K562 (cell line): Measurements from ENCODE around the gene NALF2. TPM values are rescaled to one million over a fixed set of nuclear protein-coding genes. Genes with fewer than 3 reads are reported as not detected.

Experiments
- ATAC-seq: fragments of 200-7000 bp; cut with Tn5 transposase; 3 replicates; pipeline ENCODE4 v1.9.1; 2020; ENCODE audit warnings: moderate library complexity
- BruUV-seq: library from RNA; stranded (reverse); fragments of 400-500 nt; replicated peaks from 2 replicates; lab custom pipeline; 2021; lab: Mats Ljungman, UMichigan
- CTCF ChIA-PET: fragments of 300-600 bp; formaldehyde crosslinking; extraction: SDS; loops from one replicate; lab custom pipeline; 2021; ENCODE audit warnings: low intra/inter-chr PET ratio; lab: Yijun Ruan, JAX
- POLR2A ChIA-PET: fragments of 300-600, 350-650 bp; sonication (Branson Sonifier 250); formaldehyde crosslinking; extraction: SDS; loops from one replicate; lab custom pipeline; 2021; ENCODE audit warnings: antibody characterized with exemption, inconsistent platforms; lab: Yijun Ruan, JAX
- DNase-seq, 4 experiments: peaks; one replicate each; pipeline versions ENCODE4 v3.0.0 to v3.0.0-alpha.2; 2011 to 2018; ENCODE audit warnings: low spot score in 3 of 4, mixed read lengths in 3 of 4; ENCODE audit errors: extremely low read depth in 1 of 4
- FAIRE-seq: peaks from 2 replicates; lab custom pipeline; 2011; peaks lifted over from hg19 to GRCh38; lab: Jason Lieb, UNC
- H2AFZ ChIP-seq: 2 replicates; pipeline ENCODE4 v1.6.0; 2011; ENCODE audit warnings: low read depth, low read length, control low read depth, inconsistent platforms
- H3K27ac ChIP-seq: fragments of 200-600 bp; 3 replicates; pipeline ENCODE4 v1.8.0; 2011; ENCODE audit warnings: low read depth, mild to moderate bottlenecking, control low read depth, inconsistent platforms, low read length, moderate library complexity, mixed read lengths; ENCODE audit errors: extremely low read depth
- H3K27me3 ChIP-seq, 2 experiments: fragments of 300-600 bp in 1 of 2; 2 replicates in 1 of 2; 3 replicates in 1 of 2; pipeline versions ENCODE4 v1.6.0 to v1.8.0; 2011; ENCODE audit warnings: inconsistent platforms in 2 of 2, low read length in 2 of 2, mild to moderate bottlenecking in 1 of 2, mixed read lengths in 1 of 2, moderate library complexity in 1 of 2; ENCODE audit not compliant: control insufficient read depth in 2 of 2, insufficient read depth in 2 of 2
- H3K36me3 ChIP-seq: fragments of 300-600 bp; 3 replicates; pipeline ENCODE4 v1.8.0; 2011; ENCODE audit warnings: mild to moderate bottlenecking, low read length, inconsistent platforms; ENCODE audit not compliant: control insufficient read depth, insufficient read depth
- H3K4me1 ChIP-seq, 2 experiments: fragments of 200-600 bp in 1 of 2; replicated peaks in 1 of 2; 2 replicates in 1 of 2; 3 replicates in 1 of 2; pipeline versions ENCODE4 v1.5.1 to v1.8.0; 2011; ENCODE audit warnings: inconsistent platforms in 2 of 2, low read length in 2 of 2, mild to moderate bottlenecking in 1 of 2, mixed read lengths in 1 of 2, moderate library complexity in 1 of 2; ENCODE audit not compliant: control insufficient read depth in 2 of 2, insufficient read depth in 2 of 2
- H3K4me2 ChIP-seq: 2 replicates; pipeline ENCODE4 v1.6.1; 2011; ENCODE audit warnings: low read length, control low read depth, inconsistent platforms, mixed read lengths; ENCODE audit not compliant: insufficient read depth
- H3K4me3 ChIP-seq: fragments of 200-600 bp; sonication (generic), shearing (Covaris generic); 2 replicates; pipeline ENCODE4 v1.5.1; 2016; ENCODE audit warnings: control low read depth, inconsistent platforms
- H3K79me2 ChIP-seq: fragments of 200-600 bp; 3 replicates; pipeline ENCODE4 v1.8.0; 2011; ENCODE audit warnings: low read length, inconsistent platforms; ENCODE audit not compliant: control insufficient read depth, insufficient read depth
- H3K9ac ChIP-seq, 2 experiments: 2 replicates each; pipeline versions ENCODE4 v1.6.0 to v1.6.1; 2011; ENCODE audit warnings: low read depth in 2 of 2, low read length in 2 of 2, control low read depth in 1 of 2, inconsistent platforms in 1 of 2, mild to moderate bottlenecking in 1 of 2, mixed read lengths in 1 of 2; ENCODE audit not compliant: insufficient read depth in 1 of 2
- H3K9me1 ChIP-seq: one replicate; pipeline ENCODE4 v1.6.0; 2011; ENCODE audit warnings: inconsistent platforms, mild to moderate bottlenecking, low read length, moderate library complexity; ENCODE audit not compliant: control insufficient read depth, insufficient read depth
- H3K9me3 ChIP-seq: replicated peaks from 2 replicates; pipeline ENCODE4 v1.5.1; 2011; ENCODE audit warnings: low read depth, low read length, inconsistent platforms; ENCODE audit not compliant: control insufficient read depth, insufficient read depth
- H4K20me1 ChIP-seq: replicated peaks from 2 replicates; pipeline ENCODE4 v1.6.1; 2011; ENCODE audit warnings: low read length, inconsistent platforms, mixed read lengths; ENCODE audit not compliant: control insufficient read depth, insufficient read depth
- C11orf30 ChIP-seq: fragments of 450-650 bp; IDR thresholded peaks from 2 replicates; pipeline ENCODE4 v1.6.1; 2016; ENCODE audit warnings: low read depth, mild to moderate bottlenecking
- ETS2 ChIP-seq: IDR thresholded peaks from 2 replicates; pipeline ENCODE4 v1.6.1; 2016; ENCODE audit warnings: borderline replicate concordance, missing genetic modification characterization, mild to moderate bottlenecking, moderate library complexity, missing compliant biosample characterization; ENCODE audit not compliant: poor library complexity, severe bottlenecking
- FOXP1 ChIP-seq: sonication (generic); formaldehyde crosslinking; IDR thresholded peaks from 2 replicates; pipeline ENCODE4 v1.8.0; 2022; ENCODE audit warnings: mild to moderate bottlenecking, missing genetic modification reagents
- HMG20A ChIP-seq: fragments of 450-650 bp; formaldehyde crosslinking; conservative IDR thresholded peaks from 2 replicates; pipeline ENCODE4 v1.4.0; 2020; ENCODE audit warnings: mild to moderate bottlenecking, mixed read lengths
- JUND ChIP-seq, 2 experiments: IDR thresholded peaks; 2 replicates in 1 of 2; 3 replicates in 1 of 2; pipeline ENCODE4 v1.6.1; 2011; ENCODE audit warnings: borderline replicate concordance in 2 of 2, low read depth in 2 of 2, low read length in 2 of 2, improper control_type of control experiment in 1 of 2, missing biosample characterization in 1 of 2, missing genetic modification characterization in 1 of 2, missing genetic modification reagents in 1 of 2
- KAT2B ChIP-seq: IDR thresholded peaks from one replicate; pipeline ENCODE4 v1.6.1; 2012; ENCODE audit warnings: low read depth, mild to moderate bottlenecking, control low read depth, inconsistent platforms, low read length, moderate library complexity
- RAD21 ChIP-seq, 2 experiments: fragments of 250-450 bp in 1 of 2; fragments of 450-650 bp in 1 of 2; sonication (Bioruptor Pico) in 1 of 2; formaldehyde crosslinking in 1 of 2; IDR thresholded peaks in 1 of 2; conservative IDR thresholded peaks in 1 of 2; 2 replicates each; pipeline versions ENCODE4 v1.4.0 to v1.8.0; 2020 to 2022; ENCODE audit warnings: mild to moderate bottlenecking in 2 of 2, moderate library complexity in 1 of 2
- RBM25 ChIP-seq: fragments of 200-400 bp; formaldehyde crosslinking; IDR thresholded peaks from 2 replicates; pipeline ENCODE4 v1.6.1; 2018; ENCODE audit warnings: low read length, low read depth, moderate library complexity; ENCODE audit not compliant: severe bottlenecking
- RCOR1 ChIP-seq, 2 experiments: IDR thresholded peaks; 2 replicates each; pipeline ENCODE4 v1.6.1; 2012; ENCODE audit warnings: low read depth in 2 of 2, low read length in 2 of 2, borderline replicate concordance in 1 of 2, improper control_type of control experiment in 1 of 2
- RUNX1 ChIP-seq: sonication (generic); IDR thresholded peaks from 2 replicates; pipeline ENCODE4 v1.6.1; 2016; ENCODE audit warnings: antibody characterized with exemption, low read depth
- SMAD2 ChIP-seq: fragments of 150-350 bp; IDR thresholded peaks from 2 replicates; pipeline ENCODE4 v1.6.1; 2014; ENCODE audit warnings: low read depth, mild to moderate bottlenecking, low read length
- SREBF2 ChIP-seq: sonication (generic); formaldehyde crosslinking; IDR thresholded peaks from 2 replicates; pipeline ENCODE4 v1.4.0; 2020; ENCODE audit warnings: mild to moderate bottlenecking, missing genetic modification reagents
- TFE3 ChIP-seq: fragments of 450-650 bp; formaldehyde crosslinking; IDR thresholded peaks from 2 replicates; pipeline ENCODE4 v1.4.0; 2020; ENCODE audit warnings: mild to moderate bottlenecking, mixed read lengths
- ZSCAN29 ChIP-seq: fragments of 450-650 bp; IDR thresholded peaks from 2 replicates; pipeline ENCODE4 v1.6.1; 2017
- WGBS: fragments of 100-300 bp; shearing (Covaris generic); methylation state at CpG from one replicate; pipeline ENCODE4 v1.1.6; 2016; ENCODE audit warnings: low coverage, mixed read lengths; ENCODE audit not compliant: insufficient coverage; ENCODE audit errors: missing lambda C conversion rate; 5-methylcytosine and 5-hydroxymethylcytosine counted together
- in situ Hi-C: fragments of 300-500 bp; cut with MboI; formaldehyde crosslinking; loops from 4 replicates; pipeline ENCODE4 v1.15.0; 2018; ENCODE audit warnings: inconsistent platforms, mixed read lengths
- intact Hi-C: fragments of 100-400 bp; cut with micrococcal nuclease; formaldehyde crosslinking; loops from 2 replicates; pipeline ENCODE4 v1.14.2; 2022
- polyA plus RNA-seq, 8 experiments: library from polyadenylated mRNA; depleted of rRNA in 4 of 8; stranded (reverse) in 5 of 8; unstranded in 3 of 8; fragments of >200 nt; fragmentation: Nextera tagmentation in 2 of 8; fragmentation: Illumina TruSeq in 1 of 8; extraction: Ambion mirVana in 2 of 8; extraction: Trizol in 1 of 8; gene quantifications; 2 replicates each; pipeline versions ENCODE4 v1.2.1 to v1.2.3, GENCODE V29; 2011 to 2014; ENCODE audit warnings: inconsistent platforms in 1 of 8, missing spikeins in 1 of 8
- total RNA-seq, 7 experiments: library from RNA; depleted of rRNA in 6 of 7; stranded (reverse); fragments of >200 nt in 6 of 7; fragmentation: Illumina TruSeq in 2 of 7; extraction: Trizol in 2 of 7; gene quantifications; 2 replicates each; pipeline versions ENCODE4 v1.2.1 to v1.2.3, GENCODE V29; 2011 to 2021; ENCODE audit warnings: low replicate concordance in 1 of 7
- TF ChIP-seq, protein P1 (sequence below): fragments of 250-450 bp; sonication (Bioruptor Pico); IDR thresholded peaks from 2 replicates; pipeline ENCODE4 v1.5.0; 2021; ENCODE audit warnings: mild to moderate bottlenecking, borderline replicate concordance
- TF ChIP-seq, protein P2 (sequence below): fragments of 450-650 bp; IDR thresholded peaks from 2 replicates; pipeline ENCODE4 v1.6.1; 2016; ENCODE audit warnings: antibody characterized with exemption

NALF2 gene
- total and polyA plus RNA-seq, 9 of the 15 experiments (the other 6 are each of a cell fraction or from before 2014, with no cell fraction given), result not detected

DNA sequence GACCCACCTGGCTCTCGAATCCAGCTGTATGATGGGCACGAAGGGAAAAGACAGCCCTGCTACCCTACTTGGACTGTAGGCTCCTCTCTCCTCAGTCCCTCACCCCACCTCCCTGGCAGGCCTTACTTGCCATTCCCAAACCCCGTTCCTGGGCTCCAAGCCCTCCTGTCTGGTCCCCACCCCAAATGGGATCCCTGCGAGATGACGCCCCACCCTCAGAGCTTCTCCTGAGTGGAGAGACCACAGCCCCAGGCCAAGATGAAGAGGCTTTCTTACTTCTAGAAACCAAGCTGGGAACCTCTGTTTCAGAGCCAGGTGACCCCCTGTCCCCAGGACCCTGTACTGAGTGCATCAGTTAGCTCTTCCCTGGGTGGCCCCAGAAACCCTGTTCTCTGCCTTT lies 4.5 kb downstream of the NALF2 start (continued):
- TF ChIP-seq SREBF2 (CRISPR knock-in tag), result no peak
- TF ChIP-seq RCOR1 (IDR thresholded peaks at IDR 0.05; ENCODE audit: borderline replicate concordance in 1 of 2, low read depth in 2 of 2, low read length in 2 of 2), result no peak
- TF ChIP-seq C11orf30, result no peak
- no peak for TF ChIP-seq FOXP1
- TF ChIP-seq, protein P1, sequence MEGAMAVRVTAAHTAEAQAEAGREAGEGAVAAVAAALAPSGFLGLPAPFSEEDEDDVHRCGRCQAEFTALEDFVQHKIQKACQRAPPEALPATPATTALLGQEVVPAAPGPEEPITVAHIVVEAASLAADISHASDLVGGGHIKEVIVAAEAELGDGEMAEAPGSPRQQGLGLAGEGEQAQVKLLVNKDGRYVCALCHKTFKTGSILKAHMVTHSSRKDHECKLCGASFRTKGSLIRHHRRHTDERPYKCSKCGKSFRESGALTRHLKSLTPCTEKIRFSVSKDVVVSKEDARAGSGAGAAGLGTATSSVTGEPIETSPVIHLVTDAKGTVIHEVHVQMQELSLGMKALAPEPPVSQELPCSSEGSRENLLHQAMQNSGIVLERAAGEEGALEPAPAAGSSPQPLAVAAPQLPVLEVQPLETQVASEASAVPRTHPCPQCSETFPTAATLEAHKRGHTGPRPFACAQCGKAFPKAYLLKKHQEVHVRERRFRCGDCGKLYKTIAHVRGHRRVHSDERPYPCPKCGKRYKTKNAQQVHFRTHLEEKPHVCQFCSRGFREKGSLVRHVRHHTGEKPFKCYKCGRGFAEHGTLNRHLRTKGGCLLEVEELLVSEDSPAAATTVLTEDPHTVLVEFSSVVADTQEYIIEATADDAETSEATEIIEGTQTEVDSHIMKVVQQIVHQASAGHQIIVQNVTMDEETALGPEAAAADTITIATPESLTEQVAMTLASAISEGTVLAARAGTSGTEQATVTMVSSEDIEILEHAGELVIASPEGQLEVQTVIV (CRISPR knock-in tag), result no peak
- TF ChIP-seq RAD21 (CRISPR knock-in tag; conservative IDR thresholded peaks at IDR 0.05 in 1 of 2, IDR thresholded peaks at IDR 0.05 in 1 of 2), result no peak
- TF ChIP-seq JUND (IDR thresholded peaks at IDR 0.05; ENCODE audit: borderline replicate concordance, low read depth, low read length), result no peak
- no peak for TF ChIP-seq JUND (tag; IDR thresholded peaks at IDR 0.05; ENCODE audit: borderline replicate concordance, low read depth, low read length)

GRCh38 chrX:69510137-69510715 lies 6.1 kb downstream of the NALF2 start:
- DNase-seq (no peak), FAIRE-seq (no peak), ATAC-seq (no peak)
- H3K36me3 ChIP-seq, result no peaks in the 10 kb centered on the region
- H3K4me3 ChIP-seq, result no peak overlapping the region
- CTCF ChIA-PET, result no interaction called here
- no peaks in the 10 kb centered on the region for H3K9me1 ChIP-seq
- H2AFZ ChIP-seq, result no peak overlapping the region
- no peaks in the 10 kb centered on the region for H3K27me3 ChIP-seq
- intact Hi-C loops, result no loop called here
- H3K4me1 ChIP-seq, result no peaks in the 10 kb centered on the region
- H3K9me3 ChIP-seq, result no peaks in the 10 kb centered on the region
- POLR2A ChIA-PET, result interaction anchor here (0.7 kb wide), 1 partner anchor 318 kb away, joined by 3 read pairs; no protein-coding TSS in a partner anchor
- no peak overlapping the region for H3K9ac ChIP-seq
- no TSS peak for BruUV-seq
- H3K79me2 ChIP-seq, result no peaks in the 10 kb centered on the region
- H3K27ac ChIP-seq, result no peak overlapping the region
- no peak overlapping the region for H3K4me2 ChIP-seq
- in situ Hi-C loops, result no loop called here
- H4K20me1 ChIP-seq, result no peaks in the 10 kb centered on the region
- 4% methylated on average over 4 of the region's 6 CpGs for WGBS
- TF ChIP-seq RBM25 (no peak), ETS2 (no peak), KAT2B (no peak), TFE3 (CRISPR knock-in tag) (no peak), ZSCAN29 (no peak), SMAD2 (no peak), RUNX1 (no peak), HMG20A (no peak)
- TF ChIP-seq, protein P2, sequence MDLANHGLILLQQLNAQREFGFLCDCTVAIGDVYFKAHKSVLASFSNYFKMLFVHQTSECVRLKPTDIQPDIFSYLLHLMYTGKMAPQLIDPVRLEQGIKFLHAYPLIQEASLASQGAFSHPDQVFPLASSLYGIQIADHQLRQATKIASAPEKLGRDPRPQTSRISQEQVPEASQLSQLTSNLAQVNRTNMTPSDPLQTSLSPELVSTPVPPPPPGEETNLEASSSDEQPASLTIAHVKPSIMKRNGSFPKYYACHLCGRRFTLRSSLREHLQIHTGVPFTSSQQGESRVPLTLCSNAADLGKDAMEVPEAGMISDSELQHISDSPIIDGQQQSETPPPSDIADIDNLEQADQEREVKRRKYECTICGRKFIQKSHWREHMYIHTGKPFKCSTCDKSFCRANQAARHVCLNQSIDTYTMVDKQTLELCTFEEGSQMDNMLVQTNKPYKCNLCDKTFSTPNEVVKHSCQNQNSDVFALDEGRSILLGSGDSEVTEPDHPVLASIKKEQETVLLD, result no peak
